ENCODE results near the gene NANOS2. TPM values are rescaled to one million over a fixed set of nuclear protein-coding genes. Genes with fewer than 3 reads are reported as not detected.

Gene NANOS2
- total and polyA plus RNA-seq, 2 of the 13 experiments (the other 11 are each of a cell fraction or from before 2014, with no cell fraction given) = not detected

GRCh38 chr19:45881909-45882528 lies 32.6 kb downstream of the NANOS2 start (continued):
- TF ChIP-seq ZBED4 (CRISPR knock-in tag; IDR thresholded peaks at IDR 0.05; ENCODE audit: borderline replicate concordance) (peak; percentile 40; the same call in 1 of the 2 replicates), ZNF780A (CRISPR knock-in tag; IDR thresholded peaks at IDR 0.05) (0 out of 2 replicates have a peak, but pooled peaks have one; percentile 61), ZNF20 (CRISPR knock-in tag; IDR thresholded peaks at IDR 0.05) (no peak), MLX (CRISPR knock-in tag; IDR thresholded peaks at IDR 0.05) (no peak), SIN3A (IDR thresholded peaks at IDR 0.05; ENCODE audit: borderline replicate concordance, low read depth, low read length) (peak; percentile 78), ZBTB7B (CRISPR knock-in tag; IDR thresholded peaks at IDR 0.05) (peak; percentile 90), HNRNPL (IDR thresholded peaks at IDR 0.05; ENCODE audit: low read depth, low read length) (peak; percentile 95), ARNTL (CRISPR knock-in tag; IDR thresholded peaks at IDR 0.05) (peak; percentile 46; the same call in 1 of the 2 replicates), SETDB1 (CRISPR knock-in tag; IDR thresholded peaks at IDR 0.05; ENCODE audit: borderline replicate concordance) (no peak), LCORL (IDR thresholded peaks at IDR 0.05) (no peak), LCORL (CRISPR knock-in tag; IDR thresholded peaks at IDR 0.05) (peak; percentile 95), FLYWCH1 (CRISPR knock-in tag; IDR thresholded peaks at IDR 0.05) (no peak), NFIC (IDR thresholded peaks at IDR 0.05; ENCODE audit: low read length) (peak; percentile 69; the same call in 1 of the 2 replicates), ZNF264 (CRISPR knock-in tag; IDR thresholded peaks at IDR 0.05) (0 out of 2 replicates have a peak, but pooled peaks have one; percentile 45), RBM22 (optimal IDR thresholded peaks at IDR 0.05; ENCODE audit: low read length) (no peak), FOXA1 (IDR thresholded peaks at IDR 0.05) (no peak), FOXA1 (CRISPR knock-in tag; IDR thresholded peaks at IDR 0.05) (peak; percentile 61; the same call in 1 of the 2 replicates), GLMP (CRISPR knock-in tag; IDR thresholded peaks at IDR 0.05; ENCODE audit: borderline replicate concordance) (no peak), ZBTB10 (CRISPR knock-in tag; IDR thresholded peaks at IDR 0.05; ENCODE audit: borderline replicate concordance) (peak; percentile 94), ZNF713 (CRISPR knock-in tag; IDR thresholded peaks at IDR 0.05) (peak; percentile 66; the same call in 1 of the 2 replicates), ZZZ3 (CRISPR knock-in tag; IDR thresholded peaks at IDR 0.05; ENCODE audit: borderline replicate concordance) (no peak), ERF (CRISPR knock-in tag; IDR thresholded peaks at IDR 0.05) (peak; percentile 63; the same call in 1 of the 2 replicates)

All from HepG2 (cell line).